T1000 (cell line): ENCODE data around the gene SLC27A3.
"Not testable (repeated sequence)": the region's sequence is repeated elsewhere in the genome, so short reads cannot be mapped to it uniquely, and the experiment has no call there.

Experiments used
- DNase-seq: peaks from one replicate; lab custom pipeline; 2025; ENCODE audit warnings: mixed read lengths; lab: John Stamatoyannopoulos, UW

SLC27A3 gene

GRCh38 chr1:153763365-153764225 is 11.6 kb upstream of the SLC27A3 start:
- DNase-seq, result no peak

GRCh38 chr1:153764310-153764709 is 10.9 kb upstream of the SLC27A3 start:
- no peak for DNase-seq

GRCh38 chr1:153766663-153767062 is 8.5 kb upstream of the SLC27A3 start:
- DNase-seq, result not testable (repeated sequence)

GRCh38 chr1:153767519-153767918 is 7.7 kb upstream of the SLC27A3 start:
- no peak for DNase-seq

- no peak for DNase-seq
Measured at GRCh38 chr1:153768316-153769181, 6.7 kb upstream of the SLC27A3 start.

- DNase-seq, result no peak
Measured at GRCh38 chr1:153769221-153769620, 6.0 kb upstream of the SLC27A3 start.

GRCh38 chr1:153770797-153771196 is 4.4 kb upstream of the SLC27A3 start:
- DNase-seq, result no peak

GRCh38 chr1:153771261-153771660 is 3.9 kb upstream of the SLC27A3 start:
- DNase-seq, result no peak

GRCh38 chr1:153771841-153772593 is 3.2 kb upstream of the SLC27A3 start:
- DNase-seq, result no peak

GRCh38 chr1:153773096-153773921 is 1.9 kb upstream of the SLC27A3 start:
- no peak for DNase-seq

- no peak for DNase-seq
Measured at GRCh38 chr1:153774026-153774595, 1.1 kb upstream of the SLC27A3 start.

- DNase-seq, result peak; percentile 15
Measured at GRCh38 chr1:153775458-153776327, 486 bp downstream of the SLC27A3 start.

GRCh38 chr1:153776352-153776751 is 1.1 kb downstream of the SLC27A3 start:
- no peak for DNase-seq

GRCh38 chr1:153776845-153777370 is 1.7 kb downstream of the SLC27A3 start:
- DNase-seq, result no peak

- DNase-seq, result no peak
Measured at GRCh38 chr1:153777648-153778047, 2.4 kb downstream of the SLC27A3 start.

GRCh38 chr1:153778051-153778823 is 3.0 kb downstream of the SLC27A3 start:
- no peak for DNase-seq

GRCh38 chr1:153778824-153779519 is 3.8 kb downstream of the SLC27A3 start:
- DNase-seq, result no peak
